Mucosa of rectum (tissue), 2 donors: ENCODE data around the gene CPNE5.

Source experiments
- H3K27ac ChIP-seq, 2 donors: one replicate each; pipeline ENCODE4 v1.7.0; 2013; ENCODE audit warnings: inconsistent platforms in 2 of 2, low read depth in 2 of 2, low read length in 2 of 2
- H3K27me3 ChIP-seq, 2 donors: one replicate each; pipeline ENCODE4 v1.7.0; 2013; ENCODE audit warnings: low read length in 2 of 2; ENCODE audit not compliant: control insufficient read depth in 2 of 2, insufficient read depth in 2 of 2
- H3K36me3 ChIP-seq, 2 donors: one replicate each; pipeline ENCODE4 v1.7.0; 2013; ENCODE audit warnings: low read length in 2 of 2; ENCODE audit not compliant: control insufficient read depth in 2 of 2, insufficient read depth in 2 of 2
- H3K4me1 ChIP-seq, 2 donors: one replicate each; pipeline ENCODE4 v1.7.0; 2013; ENCODE audit warnings: low read length in 2 of 2, mild to moderate bottlenecking in 1 of 2; ENCODE audit not compliant: control insufficient read depth in 2 of 2, insufficient read depth in 2 of 2
- H3K4me3 ChIP-seq, 2 donors: one replicate each; pipeline ENCODE4 v1.7.0; 2013; ENCODE audit warnings: low read length in 2 of 2
- H3K9ac ChIP-seq, 2 donors: one replicate each; pipeline ENCODE4 v1.7.0; 2013; ENCODE audit warnings: low read length in 2 of 2, low read depth in 1 of 2, mild to moderate bottlenecking in 1 of 2
- H3K9me3 ChIP-seq, 2 donors: one replicate each; pipeline ENCODE4 v1.7.0; 2013; ENCODE audit warnings: low read length in 2 of 2; ENCODE audit not compliant: control insufficient read depth in 2 of 2
- donor health status: healthy.
- donor health status: Normal muscosa, but diverticular disease.

The CPNE5 gene

GRCh38 chr6:36847152-36847551 is 7.9 kb upstream of the CPNE5 start:
- no peaks in the 10 kb centered on the region for H3K36me3 ChIP-seq
- H3K27ac ChIP-seq = no peak overlapping the region
- no peak overlapping the region for H3K9ac ChIP-seq
- H3K4me3 ChIP-seq = no peak overlapping the region
- no peaks in the 10 kb centered on the region for H3K27me3 ChIP-seq
- H3K4me1 ChIP-seq = peaks cover 2 to 10% of the 10 kb centered on the region in 2 donors
- no peaks in the 10 kb centered on the region for H3K9me3 ChIP-seq

GRCh38 chr6:36845233-36845632 is 6.0 kb upstream of the CPNE5 start:
- Histone ChIP-seq H3K4me1 (peaks cover 7 to 17% of the 10 kb centered on the region in 2 donors), H3K9me3 (no peaks in the 10 kb centered on the region), H3K9ac (no peak overlapping the region), H3K4me3 (no peak overlapping the region), H3K36me3 (no peaks in the 10 kb centered on the region), H3K27ac (no peak overlapping the region), H3K27me3 (peaks cover 6 to 9% of the 10 kb centered on the region in 2 donors)

- Histone ChIP-seq H3K36me3 (no peaks in the 10 kb centered on the region), H3K4me3 (no peak overlapping the region), H3K27me3 (peaks cover 9 to 10% of the 10 kb centered on the region in 2 donors), H3K9me3 (no peaks in the 10 kb centered on the region), H3K4me1 (peaks cover 9 to 20% of the 10 kb centered on the region in 2 donors), H3K27ac (no peak overlapping the region), H3K9ac (no peak overlapping the region)
These were observed 5.3 kb upstream of the CPNE5 start for GRCh38 chr6:36844232-36845170.

- Histone ChIP-seq H3K36me3 (no peaks in the 10 kb centered on the region), H3K27ac (no peak overlapping the region), H3K9ac (no peak overlapping the region), H3K4me3 (no peak overlapping the region), H3K27me3 (peaks cover 20 to 21% of the 10 kb centered on the region in 2 donors), H3K9me3 (no peaks in the 10 kb centered on the region), H3K4me1 (peaks cover 7 to 16% of the 10 kb centered on the region in 2 donors)
These were observed 3.9 kb upstream of the CPNE5 start for GRCh38 chr6:36843170-36843569.

DNA sequence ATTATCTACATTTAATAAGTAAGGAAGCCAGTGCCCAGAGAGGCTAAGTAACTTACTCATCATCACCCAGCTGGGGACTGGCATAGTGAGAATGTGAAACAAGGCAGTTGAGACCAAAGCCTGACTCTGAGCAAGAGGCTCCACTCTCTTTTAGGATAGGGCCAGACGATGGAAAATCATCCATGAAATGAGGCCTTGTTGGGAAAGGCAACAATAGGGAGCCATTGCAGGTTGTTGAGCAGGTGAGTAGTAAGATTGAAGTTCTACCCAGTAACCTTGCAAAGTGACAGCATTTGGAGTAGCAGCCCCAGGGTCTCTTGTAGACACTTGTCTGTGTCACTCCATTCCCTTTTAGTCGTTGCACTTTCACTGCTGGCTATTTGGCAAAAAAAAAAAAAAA is 2.5 kb upstream of the CPNE5 start:
- Histone ChIP-seq H3K4me3 (no peak overlapping the region), H3K36me3 (no peaks in the 10 kb centered on the region), H3K9ac (no peak overlapping the region), H3K4me1 (peaks cover 7 to 14% of the 10 kb centered on the region in 2 donors), H3K27ac (no peak overlapping the region), H3K27me3 (peaks cover 24 to 26% of the 10 kb centered on the region in 2 donors), H3K9me3 (no peaks in the 10 kb centered on the region)

- Histone ChIP-seq H3K9ac (no peak overlapping the region), H3K9me3 (no peaks in the 10 kb centered on the region), H3K27me3 (peaks cover 24 to 26% of the 10 kb centered on the region in 2 donors), H3K27ac (no peak overlapping the region), H3K4me3 (peak overlapping the region in 1 of 2 donors; percentile 37), H3K4me1 (peaks cover 7 to 14% of the 10 kb centered on the region in 2 donors), H3K36me3 (no peaks in the 10 kb centered on the region)
These were observed 1.5 kb upstream of the CPNE5 start for GRCh38 chr6:36840432-36841403.

DNA sequence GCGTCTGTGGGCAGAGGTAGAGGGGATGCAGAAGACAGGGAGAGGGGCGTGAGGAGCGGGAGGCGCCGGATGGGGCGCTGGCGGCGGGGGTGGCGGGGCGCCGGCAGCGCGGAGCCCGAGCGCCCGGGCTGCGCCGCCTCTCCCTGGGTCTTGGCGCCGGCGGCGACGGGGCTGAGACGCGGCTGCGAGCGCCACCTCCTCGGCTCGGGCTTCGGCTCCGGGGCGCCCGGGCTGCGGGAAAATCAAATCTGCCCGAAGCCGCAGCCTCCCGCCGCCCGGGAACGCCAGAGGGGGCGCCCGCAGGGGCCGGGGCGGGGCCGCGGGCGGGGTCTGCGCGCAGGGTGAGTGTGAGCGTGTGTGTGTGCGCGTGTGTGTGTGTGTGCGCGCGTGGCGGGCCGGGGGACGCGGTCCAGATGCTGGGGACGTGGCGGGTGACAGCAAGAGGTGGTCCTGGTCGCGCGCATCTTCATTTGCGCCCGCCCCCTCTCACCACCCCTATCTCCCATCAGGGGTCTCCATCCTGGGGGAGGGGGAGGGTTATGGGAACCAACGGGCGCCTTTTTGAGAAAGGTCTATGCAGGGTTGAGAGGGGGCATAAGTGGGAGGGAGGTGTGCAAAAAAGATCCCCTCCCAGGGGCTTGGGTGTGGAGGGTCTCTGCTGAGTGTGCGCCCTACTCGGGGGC is 646 bp upstream of the CPNE5 start:
- Histone ChIP-seq H3K27me3 (peaks cover 24 to 26% of the 10 kb centered on the region in 2 donors), H3K27ac (no peak overlapping the region), H3K9me3 (no peaks in the 10 kb centered on the region), H3K36me3 (no peaks in the 10 kb centered on the region), H3K4me3 (peak overlapping the region; percentile 26 to 37), H3K4me1 (peaks cover 7 to 14% of the 10 kb centered on the region in 2 donors), H3K9ac (no peak overlapping the region)

- no peak overlapping the region for H3K4me3 ChIP-seq
- peaks cover 24 to 26% of the 10 kb centered on the region in 2 donors for H3K27me3 ChIP-seq
These were observed 1.6 kb downstream of the CPNE5 start for GRCh38 chr6:36837686-36838085.

GRCh38 chr6:36837022-36837339 is 2.3 kb downstream of the CPNE5 start:
- no peak overlapping the region for H3K27ac ChIP-seq
- H3K9me3 ChIP-seq = no peaks in the 10 kb centered on the region
- H3K9ac ChIP-seq = no peak overlapping the region
- no peak overlapping the region for H3K4me3 ChIP-seq
- peaks cover 7 to 14% of the 10 kb centered on the region in 2 donors for H3K4me1 ChIP-seq
- no peaks in the 10 kb centered on the region for H3K36me3 ChIP-seq
- peaks cover 24 to 26% of the 10 kb centered on the region in 2 donors for H3K27me3 ChIP-seq

More at GRCh38 chr6:36837686-36838085, 1.6 kb downstream of the CPNE5 start:
- H3K9ac ChIP-seq = no peak overlapping the region
- no peaks in the 10 kb centered on the region for H3K36me3 ChIP-seq
- peaks cover 7 to 14% of the 10 kb centered on the region in 2 donors for H3K4me1 ChIP-seq
- no peaks in the 10 kb centered on the region for H3K9me3 ChIP-seq
- H3K27ac ChIP-seq = no peak overlapping the region
